ENCODE measurements around the gene HSF2BP. TPM values are rescaled to one million over a fixed set of nuclear protein-coding genes. Genes with fewer than 3 reads are reported as not detected.

The HSF2BP gene
- total and polyA plus RNA-seq, 2 of the 8 experiments (the other 6 are each of a cell fraction or from before 2014, with no cell fraction given) = 0.51 to 0.93 TPM

- no peak overlapping the region for H2BK12ac ChIP-seq (ENCODE audit: low read depth, low read length)
- no peak overlapping the region for H2AK5ac ChIP-seq (ENCODE audit: low read depth, low read length)
- H3K14ac ChIP-seq (ENCODE audit: insufficient read length) = no peak overlapping the region
- H3K4me2 ChIP-seq (ENCODE audit: insufficient read depth in 1 of 2, low read depth in 2 of 2, low read length in 2 of 2) = no peak overlapping the region
- 76% methylated on average over 9 of the region's 9 CpGs; no CpG with 5 or more reads in 1 of the 2 experiments for WGBS, 2 experiments (ENCODE audit: extremely low coverage in 1 of 2, insufficient coverage in 1 of 2, insufficient read length in 1 of 2, insufficient replicate concordance in 2 of 2, low coverage in 1 of 2, low lambda C conversion rate in 2 of 2, missing lambda C conversion rate in 1 of 2)
- H3K23me2 ChIP-seq (ENCODE audit: low read depth, low read length) = no peaks in the 10 kb centered on the region
- no peak overlapping the region for H4K8ac ChIP-seq (ENCODE audit: extremely low read depth, insufficient read depth, low read length)
- no peaks in the 10 kb centered on the region for H3K27me3 ChIP-seq (replicated peaks in 1 of 4; ENCODE audit: control insufficient read depth in 3 of 4, extremely low read depth in 1 of 4, insufficient read depth in 3 of 4, low read length in 3 of 4)
- no peak overlapping the region for H3K56ac ChIP-seq (replicated peaks; ENCODE audit: insufficient read length, low read depth, low read length)
- no peak for FAIRE-seq
- CTCF ChIA-PET (ENCODE audit: partially characterized antibody) = interaction anchor here (1.1 to 1.3 kb wide), 2 partner anchors 12 to 26 kb away, joined by 3 to 10 read pairs; no protein-coding TSS in a partner anchor
- TF ChIP-seq TEAD4 (IDR thresholded peaks at IDR 0.05; ENCODE audit: low read depth, low read length) (peak; percentile 93), CEBPB (IDR thresholded peaks at IDR 0.05; ENCODE audit: low read depth, low read length) (peak; percentile 79), SUZ12 (IDR thresholded peaks at IDR 0.05; ENCODE audit: low read length) (no peak)
- H4K5ac ChIP-seq (ENCODE audit: insufficient read length, low read depth, low read length) = no peak overlapping the region
- no peak for DNase-seq (ENCODE audit: low read depth in 1 of 2, low spot score in 2 of 2)
- no peaks in the 10 kb centered on the region for H3K79me2 ChIP-seq (ENCODE audit: control insufficient read depth in 1 of 2, insufficient read depth in 2 of 2, low read length in 2 of 2)
- no peak overlapping the region for H4K91ac ChIP-seq (replicated peaks; ENCODE audit: insufficient read length, low read length)
- H3K79me1 ChIP-seq (ENCODE audit: low read depth, low read length) = no peaks in the 10 kb centered on the region
- H2BK15ac ChIP-seq (ENCODE audit: low read length) = no peak overlapping the region
- no peak overlapping the region for H3K4ac ChIP-seq (replicated peaks; ENCODE audit: insufficient read length, low read depth, low read length)
- H4K20me1 ChIP-seq (replicated peaks in 1 of 2; ENCODE audit: control insufficient read depth in 1 of 2, insufficient read depth in 2 of 2, low read length in 2 of 2) = no peaks in the 10 kb centered on the region
- no peak overlapping the region for H2BK120ac ChIP-seq (replicated peaks; ENCODE audit: low read depth, low read length)
- H3K27ac ChIP-seq (ENCODE audit: low read depth, low read length) = no peak overlapping the region
- H3K36me3 ChIP-seq (ENCODE audit: control insufficient read depth in 2 of 4, insufficient read depth in 4 of 4, low read length in 3 of 4) = no peaks in the 10 kb centered on the region
- H3K4me1 ChIP-seq (replicated peaks in 1 of 4; ENCODE audit: control insufficient read depth in 3 of 4, insufficient read depth in 4 of 4, low read length in 3 of 4) = no peaks in the 10 kb centered on the region; a peak in 2 of 7 replicates
- H3K9ac ChIP-seq (replicated peaks in 1 of 4; ENCODE audit: extremely low read depth in 1 of 4, low read depth in 3 of 4, low read length in 3 of 4) = no peak overlapping the region
- H3K23ac ChIP-seq (ENCODE audit: insufficient read length) = no peak overlapping the region
- no peak overlapping the region for H2BK5ac ChIP-seq (ENCODE audit: low read depth, low read length)
- peak overlapping the region; percentile 37; the same call in 1 of the 2 replicates for H2AFZ ChIP-seq (ENCODE audit: low read length)
- H3K9me3 ChIP-seq (ENCODE audit: insufficient read depth in 2 of 2, low read depth in 1 of 2, low read length in 1 of 2) = no peaks in the 10 kb centered on the region
- no peak overlapping the region for H3K4me3 ChIP-seq (ENCODE audit: extremely low read depth in 1 of 4, insufficient read depth in 2 of 4, low read depth in 3 of 4, low read length in 4 of 4)
- no peak overlapping the region for H3K18ac ChIP-seq (ENCODE audit: extremely low read depth, low read length)
- no peak overlapping the region for H2BK20ac ChIP-seq (ENCODE audit: low read length)
- POLR2A ChIA-PET (ENCODE audit: partially characterized antibody) = interaction anchor here (0.6 kb wide), 1 partner anchor 24 kb away, joined by 3 read pairs; no protein-coding TSS in a partner anchor
Measured at GRCh38 chr21:43585924-43586413, 73.3 kb downstream of the HSF2BP start.
